ENCODE results near the gene ZNF516. TPM values are rescaled to one million over a fixed set of nuclear protein-coding genes. Genes with fewer than 3 reads are reported as not detected.
"Not testable (repeated sequence)": the region's sequence is repeated elsewhere in the genome, so short reads cannot be mapped to it uniquely, and the experiment has no call there.

The ZNF516 gene
- total RNA-seq, 1 experiment from 2014 or later: 22.6 TPM

- H3K4me2 ChIP-seq (ENCODE audit: insufficient read depth, insufficient read length, low read length): no peak overlapping the region
- no peak overlapping the region for H3K14ac ChIP-seq (ENCODE audit: insufficient read depth, low read length)
- H3K4me3 Mint-ChIP-seq: no peak overlapping the region
- H3K9ac ChIP-seq (ENCODE audit: extremely low read depth, insufficient read length, low read length): no peak overlapping the region
- no CpG with 5 or more reads among the region's 8 CpGs for WGBS (ENCODE audit: extremely low coverage, insufficient read length, low lambda C conversion rate)
- H2BK15ac ChIP-seq (ENCODE audit: low read depth, low read length): no peak overlapping the region
- peaks cover 3% of the 10 kb centered on the region; the same call in 1 of the 2 replicates for H3K27me3 Mint-ChIP-seq (ENCODE audit: low read depth)
- H3K27me3 ChIP-seq (ENCODE audit: insufficient read depth, low read length): no peaks in the 10 kb centered on the region
- no peak overlapping the region for H2BK120ac ChIP-seq (ENCODE audit: low read depth, low read length, poor library complexity, severe bottlenecking)
- no peak overlapping the region for H2AK5ac ChIP-seq (ENCODE audit: insufficient read length, low read length)
- H3K79me2 ChIP-seq (ENCODE audit: insufficient read depth, low read length): no peaks in the 10 kb centered on the region
- peaks cover 4 to 5% of the 10 kb centered on the region in 2 experiments for H3K4me1 Mint-ChIP-seq
- no peak overlapping the region for H3T11ph ChIP-seq (ENCODE audit: low read length)
- no peak overlapping the region for H3K18ac ChIP-seq (ENCODE audit: insufficient read length, low read depth, low read length)
- H3K23ac ChIP-seq (ENCODE audit: insufficient read length, low read depth, low read length): no peak overlapping the region
- H3K27ac ChIP-seq (ENCODE audit: insufficient read length, low read depth, low read length): no peak overlapping the region
- H3K9me3 ChIP-seq (ENCODE audit: control insufficient read depth, low read depth, low read length): no peaks in the 10 kb centered on the region
- no peaks in the 10 kb centered on the region for H3K79me1 ChIP-seq (ENCODE audit: insufficient read depth, low read depth, low read length, poor library complexity, severe bottlenecking)
- no peak overlapping the region for H4K91ac ChIP-seq (ENCODE audit: insufficient read length, low read depth, low read length)
- no peaks in the 10 kb centered on the region for H3K9me3 Mint-ChIP-seq
- no peak overlapping the region for H3K56ac ChIP-seq (ENCODE audit: insufficient read length, low read depth, low read length)
- H3K36me3 Mint-ChIP-seq (ENCODE audit: insufficient read depth in 1 of 3, low read depth in 3 of 3): no peaks in the 10 kb centered on the region; a peak in 1 of 7 replicates
- H3K27ac Mint-ChIP-seq: no peak overlapping the region
- no peak overlapping the region for H2BK5ac ChIP-seq (ENCODE audit: insufficient read length, low read length)
- H4K20me1 ChIP-seq (ENCODE audit: control insufficient read depth, insufficient read depth, insufficient read length): no peaks in the 10 kb centered on the region
- H4K5ac ChIP-seq (ENCODE audit: insufficient read length, low read depth, low read length): no peak overlapping the region
- H3K23me2 ChIP-seq (ENCODE audit: insufficient read length, low read depth, low read length, poor library complexity, severe bottlenecking): no peaks in the 10 kb centered on the region
- H2BK20ac ChIP-seq (ENCODE audit: low read depth, low read length, poor library complexity, severe bottlenecking): no peak overlapping the region
- H3K4ac ChIP-seq (ENCODE audit: low read depth, low read length): no peak overlapping the region
- no peak for DNase-seq
- no peak overlapping the region for H4K8ac ChIP-seq (replicated peaks; ENCODE audit: insufficient read length, low read depth, low read length)
- no peaks in the 10 kb centered on the region for H3K4me1 ChIP-seq (ENCODE audit: insufficient read depth, low read length)
- no peak overlapping the region for H2AFZ ChIP-seq (ENCODE audit: low read length)
- TF ChIP-seq, protein P1, sequence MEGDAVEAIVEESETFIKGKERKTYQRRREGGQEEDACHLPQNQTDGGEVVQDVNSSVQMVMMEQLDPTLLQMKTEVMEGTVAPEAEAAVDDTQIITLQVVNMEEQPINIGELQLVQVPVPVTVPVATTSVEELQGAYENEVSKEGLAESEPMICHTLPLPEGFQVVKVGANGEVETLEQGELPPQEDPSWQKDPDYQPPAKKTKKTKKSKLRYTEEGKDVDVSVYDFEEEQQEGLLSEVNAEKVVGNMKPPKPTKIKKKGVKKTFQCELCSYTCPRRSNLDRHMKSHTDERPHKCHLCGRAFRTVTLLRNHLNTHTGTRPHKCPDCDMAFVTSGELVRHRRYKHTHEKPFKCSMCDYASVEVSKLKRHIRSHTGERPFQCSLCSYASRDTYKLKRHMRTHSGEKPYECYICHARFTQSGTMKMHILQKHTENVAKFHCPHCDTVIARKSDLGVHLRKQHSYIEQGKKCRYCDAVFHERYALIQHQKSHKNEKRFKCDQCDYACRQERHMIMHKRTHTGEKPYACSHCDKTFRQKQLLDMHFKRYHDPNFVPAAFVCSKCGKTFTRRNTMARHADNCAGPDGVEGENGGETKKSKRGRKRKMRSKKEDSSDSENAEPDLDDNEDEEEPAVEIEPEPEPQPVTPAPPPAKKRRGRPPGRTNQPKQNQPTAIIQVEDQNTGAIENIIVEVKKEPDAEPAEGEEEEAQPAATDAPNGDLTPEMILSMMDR (conservative IDR thresholded peaks at IDR 0.05): no peak
- H2BK12ac ChIP-seq (ENCODE audit: insufficient read length, low read depth, low read length): no peak overlapping the region
Observed at GRCh38 chr18:76537621-76538020, 42.6 kb upstream of the ZNF516 start.

DNA sequence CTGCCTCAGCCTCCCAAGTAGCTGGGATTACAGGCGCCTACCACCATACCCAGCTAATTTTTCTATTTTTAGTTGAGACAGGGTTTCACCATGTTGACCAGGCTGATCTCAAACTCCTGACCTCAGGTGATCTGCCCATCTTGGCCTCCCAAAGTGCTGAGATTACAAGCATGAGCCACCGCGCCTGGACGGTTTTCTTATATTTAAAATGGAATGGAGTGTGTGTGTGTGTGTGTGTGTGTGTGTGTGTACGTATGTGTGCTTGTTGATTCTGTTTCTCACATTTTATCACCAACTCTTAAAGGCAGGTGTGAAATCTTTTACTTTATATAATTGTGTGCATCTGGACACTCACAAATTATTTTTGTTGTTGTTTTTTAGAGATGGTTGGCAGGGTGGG lies 41.6 kb upstream of the ZNF516 start:
- not testable (repeated sequence) for H3K4me1 ChIP-seq (ENCODE audit: insufficient read depth, low read length); H3K18ac ChIP-seq (ENCODE audit: insufficient read length, low read depth, low read length); H3K23me2 ChIP-seq (ENCODE audit: insufficient read length, low read depth, low read length, poor library complexity, severe bottlenecking); H3K27ac ChIP-seq (ENCODE audit: insufficient read length, low read depth, low read length); H3K9me3 ChIP-seq (ENCODE audit: control insufficient read depth, low read depth, low read length); H3K4me3 Mint-ChIP-seq; H2BK20ac ChIP-seq (ENCODE audit: low read depth, low read length, poor library complexity, severe bottlenecking); H4K20me1 ChIP-seq (ENCODE audit: control insufficient read depth, insufficient read depth, insufficient read length); H3K4me1 Mint-ChIP-seq; H3K36me3 Mint-ChIP-seq (ENCODE audit: insufficient read depth in 1 of 3, low read depth in 3 of 3); H2BK5ac ChIP-seq (ENCODE audit: insufficient read length, low read length); H3K56ac ChIP-seq (ENCODE audit: insufficient read length, low read depth, low read length); DNase-seq; H3K27ac Mint-ChIP-seq; H2AFZ ChIP-seq (ENCODE audit: low read length); H3K14ac ChIP-seq (ENCODE audit: insufficient read depth, low read length); H3K79me2 ChIP-seq (ENCODE audit: insufficient read depth, low read length); H3K27me3 Mint-ChIP-seq (ENCODE audit: low read depth); H3K9ac ChIP-seq (ENCODE audit: extremely low read depth, insufficient read length, low read length); H3K9me3 Mint-ChIP-seq; H3K23ac ChIP-seq (ENCODE audit: insufficient read length, low read depth, low read length); H2BK120ac ChIP-seq (ENCODE audit: low read depth, low read length, poor library complexity, severe bottlenecking); H2BK15ac ChIP-seq (ENCODE audit: low read depth, low read length); H3T11ph ChIP-seq (ENCODE audit: low read length); H3K4ac ChIP-seq (ENCODE audit: low read depth, low read length); H4K5ac ChIP-seq (ENCODE audit: insufficient read length, low read depth, low read length); H2AK5ac ChIP-seq (ENCODE audit: insufficient read length, low read length); H3K27me3 ChIP-seq (ENCODE audit: insufficient read depth, low read length); H3K79me1 ChIP-seq (ENCODE audit: insufficient read depth, low read depth, low read length, poor library complexity, severe bottlenecking); H4K91ac ChIP-seq (ENCODE audit: insufficient read length, low read depth, low read length); H3K4me2 ChIP-seq (ENCODE audit: insufficient read depth, insufficient read length, low read length); H2BK12ac ChIP-seq (ENCODE audit: insufficient read length, low read depth, low read length); H4K8ac ChIP-seq (replicated peaks; ENCODE audit: insufficient read length, low read depth, low read length)
- WGBS (ENCODE audit: extremely low coverage, insufficient read length, low lambda C conversion rate): no CpG with 5 or more reads among the region's 5 CpGs

Measured in H9 (cell line).